ENCODE data around the gene CHURC1.

DNA sequence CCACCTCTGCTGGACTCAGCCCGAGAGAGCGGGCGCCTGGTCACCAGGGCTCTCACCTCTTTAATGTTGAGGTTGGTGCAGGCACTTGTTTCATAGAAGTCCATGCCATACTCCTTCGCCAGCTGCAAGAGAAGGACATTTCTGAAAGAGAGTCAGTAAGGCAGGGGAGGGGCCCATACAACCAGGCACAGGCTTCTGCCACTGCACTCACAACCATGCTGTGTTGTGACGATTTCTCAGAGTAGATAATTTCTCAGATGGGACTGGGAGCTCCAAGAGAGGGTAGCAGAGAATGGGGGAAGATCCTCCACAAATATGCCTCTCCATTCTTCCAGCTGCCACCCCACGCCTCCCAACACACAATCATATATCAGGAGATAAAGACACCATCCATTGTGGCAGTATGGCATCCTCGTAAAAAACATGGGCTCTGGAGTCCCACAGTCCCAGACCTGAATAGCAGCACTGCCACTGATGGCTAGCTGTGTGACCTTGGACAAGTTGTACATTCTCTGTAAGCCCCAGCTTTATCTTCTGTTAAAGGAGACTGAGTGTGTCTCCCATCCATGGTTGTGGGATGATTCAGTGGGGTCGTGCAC lies 34.5 kb downstream of the CHURC1 start:
- TF ChIP-seq, protein P1, sequence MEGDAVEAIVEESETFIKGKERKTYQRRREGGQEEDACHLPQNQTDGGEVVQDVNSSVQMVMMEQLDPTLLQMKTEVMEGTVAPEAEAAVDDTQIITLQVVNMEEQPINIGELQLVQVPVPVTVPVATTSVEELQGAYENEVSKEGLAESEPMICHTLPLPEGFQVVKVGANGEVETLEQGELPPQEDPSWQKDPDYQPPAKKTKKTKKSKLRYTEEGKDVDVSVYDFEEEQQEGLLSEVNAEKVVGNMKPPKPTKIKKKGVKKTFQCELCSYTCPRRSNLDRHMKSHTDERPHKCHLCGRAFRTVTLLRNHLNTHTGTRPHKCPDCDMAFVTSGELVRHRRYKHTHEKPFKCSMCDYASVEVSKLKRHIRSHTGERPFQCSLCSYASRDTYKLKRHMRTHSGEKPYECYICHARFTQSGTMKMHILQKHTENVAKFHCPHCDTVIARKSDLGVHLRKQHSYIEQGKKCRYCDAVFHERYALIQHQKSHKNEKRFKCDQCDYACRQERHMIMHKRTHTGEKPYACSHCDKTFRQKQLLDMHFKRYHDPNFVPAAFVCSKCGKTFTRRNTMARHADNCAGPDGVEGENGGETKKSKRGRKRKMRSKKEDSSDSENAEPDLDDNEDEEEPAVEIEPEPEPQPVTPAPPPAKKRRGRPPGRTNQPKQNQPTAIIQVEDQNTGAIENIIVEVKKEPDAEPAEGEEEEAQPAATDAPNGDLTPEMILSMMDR (conservative IDR thresholded peaks at IDR 0.05; ENCODE audit: low read depth, low read length), result no peak
- TF ChIP-seq USF2 (IDR thresholded peaks at IDR 0.05; ENCODE audit: low read depth, low read length) (no peak), SMC3 (IDR thresholded peaks at IDR 0.05; ENCODE audit: low read depth, low read length) (no peak), MAFK (IDR thresholded peaks at IDR 0.05; ENCODE audit: low read depth, low read length) (no peak), BHLHE40 (IDR thresholded peaks at IDR 0.05; ENCODE audit: low read depth, low read length) (no peak), CEBPB (IDR thresholded peaks at IDR 0.05; ENCODE audit: low read depth, low read length) (no peak), NFE2L2 (IDR thresholded peaks at IDR 0.05; ENCODE audit: low read depth, low read length) (no peak), MXI1 (IDR thresholded peaks at IDR 0.05; ENCODE audit: borderline replicate concordance, low read depth, low read length) (no peak), POLR2A (IDR thresholded peaks at IDR 0.05; ENCODE audit: low read depth, low read length) (no peak), CHD1 (IDR thresholded peaks at IDR 0.05; ENCODE audit: low read depth, low read length) (no peak), FOS (IDR thresholded peaks at IDR 0.05; ENCODE audit: low read depth, low read length) (no peak), MAZ (IDR thresholded peaks at IDR 0.05; ENCODE audit: borderline replicate concordance, low read depth, low read length) (no peak), RAD21 (IDR thresholded peaks at IDR 0.05; ENCODE audit: low read length) (no peak)
- TF ChIP-seq, protein P2, sequence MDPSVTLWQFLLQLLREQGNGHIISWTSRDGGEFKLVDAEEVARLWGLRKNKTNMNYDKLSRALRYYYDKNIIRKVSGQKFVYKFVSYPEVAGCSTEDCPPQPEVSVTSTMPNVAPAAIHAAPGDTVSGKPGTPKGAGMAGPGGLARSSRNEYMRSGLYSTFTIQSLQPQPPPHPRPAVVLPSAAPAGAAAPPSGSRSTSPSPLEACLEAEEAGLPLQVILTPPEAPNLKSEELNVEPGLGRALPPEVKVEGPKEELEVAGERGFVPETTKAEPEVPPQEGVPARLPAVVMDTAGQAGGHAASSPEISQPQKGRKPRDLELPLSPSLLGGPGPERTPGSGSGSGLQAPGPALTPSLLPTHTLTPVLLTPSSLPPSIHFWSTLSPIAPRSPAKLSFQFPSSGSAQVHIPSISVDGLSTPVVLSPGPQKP (IDR thresholded peaks at IDR 0.05; ENCODE audit: borderline replicate concordance, low read depth, low read length), result no peak
